HG02884 (cell line): ENCODE data around the gene DOHH.

Experiments
- ATAC-seq: cut with Tn5 transposase; IDR thresholded peaks from one replicate; pipeline ENCODE4 v1.9.1; 2021; ENCODE audit warnings: mild to moderate bottlenecking, moderate library complexity; ENCODE audit not compliant: unreplicated experiment

Gene DOHH

DNA sequence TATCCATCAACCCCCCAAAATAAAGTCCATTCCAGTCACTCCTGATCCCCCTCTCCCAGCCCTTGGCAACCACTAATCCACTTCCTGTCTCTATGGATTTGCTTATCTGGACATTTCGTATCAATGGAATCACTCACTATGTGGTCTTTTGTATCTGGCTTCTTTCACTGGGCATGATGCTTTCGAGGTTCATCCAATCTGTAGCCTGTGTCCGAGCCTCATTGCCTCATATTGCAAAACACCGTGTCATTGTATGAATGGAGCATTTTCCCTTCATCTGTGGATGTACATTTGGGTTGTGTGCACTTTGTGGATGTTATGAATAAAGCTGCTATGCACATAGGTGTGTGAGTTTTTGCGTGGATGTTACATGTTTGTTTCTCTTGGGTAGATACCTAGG is 4.3 kb upstream of the DOHH start:
- no peak for ATAC-seq

DNA sequence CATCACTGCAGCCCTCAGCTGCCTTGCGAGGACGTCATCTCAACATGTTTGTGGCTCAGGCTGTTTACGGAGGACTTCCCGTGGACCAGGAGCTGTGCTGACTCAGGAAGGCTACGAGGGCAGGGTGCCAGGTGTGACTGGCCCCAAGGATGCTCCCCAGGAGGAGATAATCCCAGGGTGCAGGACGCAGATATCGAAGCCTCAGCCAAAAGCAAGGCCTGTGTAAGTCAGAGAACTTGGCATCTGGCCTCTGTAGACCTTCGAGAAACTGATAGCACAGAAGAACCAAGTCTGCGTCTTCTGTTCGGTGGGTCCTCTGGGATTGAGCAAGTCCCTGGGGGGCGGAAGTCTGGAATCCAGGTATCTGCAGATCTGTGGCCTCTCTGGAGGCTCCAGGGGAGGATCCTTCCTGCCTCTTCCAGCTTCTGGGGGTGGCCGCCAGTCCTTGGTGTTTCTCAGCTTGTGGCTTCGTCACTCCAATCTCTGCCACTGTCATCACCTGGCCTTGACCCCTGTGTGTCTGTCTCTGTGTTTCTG is 2.6 kb upstream of the DOHH start:
- ATAC-seq = no peak

DNA sequence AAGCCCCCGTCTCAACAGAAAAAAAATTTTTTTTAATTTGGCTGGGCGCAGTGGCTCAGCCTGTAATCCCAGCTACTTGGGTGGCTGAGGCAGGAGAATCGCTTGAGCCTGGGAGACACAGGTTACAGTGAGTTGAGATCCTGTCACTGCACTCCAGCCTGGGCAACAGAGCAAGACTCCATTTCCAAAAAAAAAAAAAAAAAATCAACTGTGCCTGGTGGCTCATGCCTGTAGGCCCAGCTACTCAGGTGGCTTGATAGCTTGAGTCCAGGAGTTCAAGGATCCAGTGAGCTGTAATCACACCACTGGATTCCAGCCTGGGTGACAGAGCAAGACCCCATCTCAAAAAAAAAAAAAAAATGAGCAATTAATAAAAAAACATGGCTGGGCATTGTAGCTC is 1.3 kb upstream of the DOHH start:
- ATAC-seq = no peak

DNA sequence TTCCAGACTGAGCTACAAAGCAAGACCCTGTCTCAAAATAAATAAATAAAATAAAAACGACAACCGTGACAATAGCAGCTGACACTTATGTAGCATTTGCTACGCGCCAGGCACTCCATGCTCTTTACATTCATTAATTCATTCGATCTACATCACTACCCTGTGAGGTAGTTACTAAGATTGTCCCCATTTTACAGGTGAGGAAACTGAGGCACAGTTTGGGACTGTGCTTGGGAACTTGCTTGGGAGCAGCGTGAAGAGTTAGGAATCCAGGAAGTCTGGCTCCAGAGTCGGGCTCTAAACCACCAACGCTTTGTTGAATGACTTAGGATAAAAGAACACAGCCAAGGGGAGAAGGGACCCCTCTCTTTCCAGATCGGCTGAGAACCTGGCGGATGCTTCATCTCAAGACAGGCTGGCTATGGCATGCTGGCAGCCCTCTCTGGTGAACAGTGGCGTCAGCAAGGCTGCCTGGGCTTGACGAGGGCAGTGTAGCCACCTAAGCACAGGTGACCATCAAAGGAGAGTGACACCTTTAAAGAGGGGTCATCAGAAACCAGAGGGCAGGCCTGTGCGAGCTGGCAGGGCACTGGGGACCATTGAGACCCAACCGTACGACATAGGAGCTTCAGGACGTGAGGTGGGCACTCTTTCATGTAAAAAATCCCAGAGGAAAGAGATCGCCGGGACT is 591 bp downstream of the DOHH start:
- no peak for ATAC-seq

DNA sequence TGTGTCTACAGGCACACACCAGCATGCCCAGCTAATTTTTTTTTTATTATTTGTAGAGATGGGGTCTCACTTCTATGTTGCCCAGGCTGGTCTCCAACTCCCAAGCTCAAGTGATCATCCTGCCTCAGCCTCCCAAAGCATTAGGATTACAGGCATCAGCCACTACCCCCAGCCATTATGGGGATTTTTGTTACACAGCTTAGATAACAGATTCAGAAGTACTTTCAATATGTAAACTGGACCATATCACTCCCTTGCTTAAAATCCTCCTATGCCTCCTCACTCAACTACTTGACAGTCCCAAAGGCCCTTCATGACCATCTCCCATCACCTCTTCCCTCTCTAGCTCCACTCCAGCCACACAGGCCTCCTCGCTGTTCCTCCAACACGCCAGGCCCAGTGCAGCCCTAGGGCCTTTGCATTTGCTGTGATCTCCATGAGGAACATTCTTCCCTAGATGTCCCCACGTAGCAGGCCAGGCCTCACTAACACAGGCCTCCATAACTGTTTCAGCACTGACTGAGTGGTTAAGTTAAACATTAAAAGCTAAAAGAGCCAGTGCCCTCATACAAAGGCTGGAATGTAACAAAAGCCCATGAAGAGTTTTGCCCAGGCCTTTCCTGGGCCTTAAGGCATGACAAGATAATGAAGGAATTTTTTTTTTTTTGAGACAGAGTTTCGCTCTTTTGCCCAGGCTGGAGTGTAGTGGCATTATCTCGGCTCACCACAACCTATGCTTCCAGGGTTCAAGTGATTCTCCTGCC is 2.5 kb downstream of the DOHH start:
- no peak for ATAC-seq

DNA sequence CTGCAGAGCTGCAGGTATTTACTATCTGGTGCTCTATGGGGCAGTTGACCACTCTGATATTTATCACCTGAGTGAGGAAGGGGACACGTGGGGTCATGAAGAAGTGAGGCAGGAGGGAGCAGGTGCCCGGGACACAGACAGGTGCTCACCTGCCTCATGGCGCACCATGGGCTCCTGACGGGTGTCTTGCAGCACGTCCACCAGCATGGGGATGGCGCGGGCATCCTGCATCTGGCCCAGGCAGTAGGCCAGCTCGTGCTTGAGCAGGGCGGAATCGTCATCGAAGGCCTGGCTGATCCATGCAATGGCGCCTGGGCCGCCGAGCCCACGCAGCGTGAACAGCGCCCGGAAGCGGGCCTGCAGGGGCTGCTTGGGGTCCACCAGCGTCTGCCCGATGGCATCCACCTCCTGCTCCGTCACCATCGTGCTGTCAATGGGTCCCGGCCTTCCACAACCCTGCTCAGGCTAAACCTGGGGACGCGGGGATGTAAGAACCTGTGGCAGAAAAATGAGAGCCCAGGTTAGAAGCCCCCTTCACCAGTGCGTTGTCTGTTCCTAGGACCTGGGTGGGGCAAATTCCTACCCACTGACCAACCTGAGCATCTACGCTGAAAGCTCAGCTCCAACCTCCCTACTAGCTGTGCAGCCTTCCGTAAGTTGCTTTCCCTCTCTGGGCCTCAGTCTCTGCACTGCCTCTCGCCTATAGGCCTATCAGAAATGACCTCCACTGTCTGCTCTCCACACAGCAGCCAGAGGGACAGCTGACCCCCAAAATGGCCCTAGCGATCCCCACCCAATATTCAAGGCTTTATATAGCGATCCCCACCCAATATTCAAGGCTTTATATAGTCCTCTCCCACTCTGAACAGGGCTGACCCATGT is 3.8 kb downstream of the DOHH start:
- no peak for ATAC-seq

DNA sequence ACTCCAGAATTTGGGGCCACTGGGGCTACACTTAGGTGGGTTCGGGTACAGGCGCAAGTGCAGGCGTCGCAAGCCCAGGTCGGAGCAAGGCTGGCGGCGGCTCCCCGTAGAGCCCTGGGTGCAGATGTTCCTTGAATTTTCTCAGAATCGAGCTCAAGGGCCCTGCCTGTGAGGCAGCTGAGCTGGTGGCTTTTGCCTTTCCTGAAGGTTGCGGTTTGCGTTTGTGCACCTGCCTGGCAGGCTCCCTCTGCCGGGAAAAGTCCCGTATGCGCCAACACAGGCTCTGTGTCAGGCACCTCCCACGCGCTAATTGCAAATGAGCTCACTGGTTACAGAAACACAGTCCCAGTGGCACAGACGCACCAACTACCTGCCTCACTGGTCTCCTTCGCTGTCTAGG is 5.9 kb downstream of the DOHH start:
- no peak for ATAC-seq

DNA sequence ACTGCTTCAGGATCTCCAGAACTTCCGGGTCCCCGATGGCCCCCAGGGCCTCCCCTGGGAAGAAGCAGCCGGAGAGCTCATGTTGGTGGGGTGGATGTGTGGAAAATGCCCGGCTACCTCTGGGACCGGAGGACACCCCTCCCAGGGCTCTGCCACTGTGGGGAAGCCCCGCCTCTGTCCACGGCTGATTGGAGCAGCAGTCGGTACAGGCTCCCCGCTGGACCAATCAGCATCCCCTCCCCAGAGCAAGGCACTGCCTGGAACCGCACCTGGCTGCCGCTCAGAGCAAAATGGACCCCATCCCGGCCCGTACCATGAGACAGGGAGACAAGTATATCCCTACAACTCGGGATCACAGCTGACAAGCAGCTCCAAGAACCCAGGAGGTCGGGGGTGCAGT is 6.4 kb downstream of the DOHH start:
- ATAC-seq = no peak

DNA sequence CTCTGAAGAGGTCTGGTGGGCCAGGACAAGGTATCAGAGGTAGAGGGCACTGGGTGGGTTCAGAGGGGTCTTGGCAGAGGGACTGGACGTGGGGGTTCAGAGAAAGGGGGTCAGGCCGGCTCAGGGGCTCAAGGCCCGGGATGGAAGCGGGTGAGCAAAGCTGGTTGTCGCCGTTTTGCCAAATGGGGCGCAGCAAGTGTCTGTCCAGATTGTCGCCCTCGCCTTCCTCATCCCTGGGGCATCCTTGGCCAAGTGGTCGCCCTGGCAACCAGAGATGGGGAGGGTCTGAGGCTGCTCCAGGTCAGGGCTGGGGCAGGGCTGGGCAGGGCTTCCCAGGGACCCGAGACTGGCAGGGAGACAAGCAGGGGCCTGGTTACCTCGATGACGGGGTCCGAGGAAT is 6.8 kb downstream of the DOHH start:
- no peak for ATAC-seq

DNA sequence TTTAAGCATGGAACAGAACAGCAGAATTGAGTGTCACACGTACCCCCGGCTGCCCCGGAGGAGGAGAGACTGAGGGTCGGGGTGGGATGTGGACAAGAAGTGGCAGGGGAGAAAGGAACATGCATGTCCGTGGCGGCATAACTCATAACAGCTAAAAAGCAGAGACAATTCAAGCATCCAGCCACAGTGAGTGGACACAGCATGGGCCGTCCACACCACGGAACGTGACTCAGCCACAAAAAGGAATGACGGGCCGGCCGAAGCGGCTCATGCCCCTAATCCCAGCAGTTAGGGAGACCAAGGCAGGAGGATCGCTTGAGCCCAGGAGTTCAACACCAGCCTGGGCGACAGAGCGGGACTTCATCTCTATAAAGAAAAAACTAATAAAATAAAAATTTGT is 7.6 kb downstream of the DOHH start:
- ATAC-seq = no peak

DNA sequence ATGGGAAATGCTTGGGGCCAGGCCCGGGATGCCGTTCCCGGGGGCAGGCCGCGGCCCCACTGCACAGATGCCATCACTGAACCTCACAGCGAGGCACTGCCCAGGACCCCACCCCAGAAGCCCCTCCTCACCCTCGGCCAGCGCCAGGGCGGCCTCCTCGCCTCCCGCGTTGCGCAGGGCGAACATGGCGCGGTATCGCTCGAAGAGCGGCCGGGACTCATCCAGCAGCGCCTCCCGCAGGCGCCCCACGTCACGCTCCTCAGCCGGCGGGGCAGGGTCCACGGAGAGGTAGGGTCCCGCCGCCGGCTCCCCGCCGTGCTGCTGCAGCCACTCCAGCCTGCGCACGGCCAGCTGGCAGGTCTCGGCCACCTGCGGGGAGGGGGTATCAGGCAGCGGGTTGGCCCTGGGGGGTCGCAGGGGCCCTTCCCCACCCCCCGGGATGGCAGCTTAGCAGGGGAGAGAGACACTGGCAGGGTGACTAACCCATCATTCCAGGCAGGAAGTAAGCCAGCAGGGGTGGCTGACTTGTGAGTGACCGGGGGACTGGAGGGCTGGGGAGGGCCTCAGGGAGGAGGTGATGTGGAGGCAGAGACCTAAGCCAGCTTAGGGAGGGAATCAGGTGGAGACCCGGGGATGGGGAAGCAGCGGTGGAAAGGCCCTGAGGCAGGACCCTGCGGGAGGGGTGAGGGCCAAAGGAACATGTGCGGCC is 8.2 kb downstream of the DOHH start:
- ATAC-seq = no peak

DNA sequence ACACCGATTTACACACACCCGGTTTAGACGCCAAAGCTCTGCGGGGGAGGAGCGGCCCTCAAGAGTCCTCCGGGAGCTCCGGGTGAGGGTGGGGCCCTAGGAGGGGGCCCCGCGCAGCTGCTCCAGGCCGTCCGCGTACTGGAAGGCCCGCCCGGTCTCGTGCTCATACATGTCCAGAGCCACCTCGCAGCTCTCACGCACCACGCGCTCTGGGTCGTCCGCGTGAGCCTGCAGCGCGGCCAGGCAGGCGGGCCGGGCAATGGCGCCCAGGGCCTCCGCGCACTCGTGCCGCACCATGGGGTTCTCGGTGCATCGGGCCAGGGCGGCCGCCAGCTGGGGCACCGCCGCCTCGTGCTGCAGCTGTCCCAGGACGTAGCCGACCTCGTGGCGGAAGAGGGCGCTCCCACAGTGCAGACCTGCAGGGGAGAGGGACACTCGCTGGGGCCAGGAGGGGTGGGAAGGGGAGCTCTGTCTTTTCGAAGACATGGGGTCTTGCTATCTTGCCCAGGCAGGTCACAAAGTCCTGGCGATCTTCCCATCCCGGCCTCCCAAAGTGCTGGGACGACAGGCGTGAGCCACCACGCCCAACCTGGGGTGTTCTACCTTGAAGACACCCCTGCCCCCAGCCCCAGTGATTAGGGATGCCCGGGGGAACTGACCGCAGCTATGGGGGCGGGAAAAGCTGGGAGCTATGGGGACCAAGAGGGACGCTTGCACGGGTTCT is 8.9 kb downstream of the DOHH start:
- ATAC-seq = no peak

DNA sequence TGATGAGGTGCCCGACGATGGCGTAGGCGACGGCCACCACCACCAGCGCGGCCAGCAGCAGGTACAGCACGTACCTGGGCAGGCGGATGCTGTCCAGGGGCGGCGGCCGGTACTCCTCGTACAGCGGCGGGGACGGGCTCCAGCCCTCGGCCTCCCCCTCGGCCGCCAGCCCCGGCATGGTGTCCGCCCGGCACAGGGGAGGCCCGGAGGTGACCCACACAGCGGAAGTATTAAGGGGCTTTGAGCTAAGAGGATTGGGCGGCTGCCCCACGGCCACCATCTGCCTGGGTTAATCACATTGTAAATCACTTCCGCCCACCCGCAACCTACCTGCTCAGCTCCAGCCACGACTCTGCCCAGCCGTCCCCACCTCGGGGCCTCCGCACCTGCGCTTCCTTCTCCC is 17.2 kb downstream of the DOHH start, which contains the start of gene SMIM44:
TSS of gene SMIM44 (minus strand) at position 216 of the 403 bp plus-strand sequence. CDS start at position 178, 38 bp downstream.
- ATAC-seq = no peak

DNA sequence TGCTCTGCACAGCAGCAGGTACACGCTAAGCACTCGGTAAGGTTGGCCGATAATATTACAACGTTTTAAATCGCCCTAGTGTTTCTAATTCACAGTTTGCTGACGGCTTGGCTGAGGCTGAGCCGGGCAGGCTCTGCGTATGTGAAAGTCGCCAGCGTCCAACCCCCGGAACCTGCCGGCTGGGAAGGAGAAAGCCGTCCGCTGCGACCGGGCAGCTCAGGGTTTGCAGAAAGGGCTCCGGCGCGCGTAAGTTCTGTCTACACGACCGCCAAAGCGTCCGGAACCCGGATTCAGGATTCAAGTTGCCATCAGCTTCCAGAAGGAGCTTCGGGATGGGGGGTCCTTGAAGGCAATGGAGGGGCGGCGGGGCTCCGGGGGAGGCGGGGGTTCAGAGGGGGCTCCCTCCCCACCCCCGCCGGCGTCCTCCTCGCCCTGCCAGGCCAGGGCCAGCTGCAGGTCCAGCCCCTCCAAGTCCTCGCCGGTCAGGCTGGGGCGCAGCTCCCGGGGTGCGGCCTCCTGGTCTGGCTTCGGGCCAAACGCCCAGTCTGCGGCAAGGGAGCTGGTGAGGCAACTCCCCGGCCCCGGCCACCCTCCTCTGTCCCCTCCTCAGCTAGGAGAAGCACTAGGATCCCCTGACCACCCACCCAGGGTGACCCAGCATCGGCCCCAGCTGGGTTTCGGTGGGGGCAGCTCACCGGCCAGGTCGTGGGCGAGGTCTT is 17.8 kb downstream of the DOHH start:
- ATAC-seq = no peak

DNA sequence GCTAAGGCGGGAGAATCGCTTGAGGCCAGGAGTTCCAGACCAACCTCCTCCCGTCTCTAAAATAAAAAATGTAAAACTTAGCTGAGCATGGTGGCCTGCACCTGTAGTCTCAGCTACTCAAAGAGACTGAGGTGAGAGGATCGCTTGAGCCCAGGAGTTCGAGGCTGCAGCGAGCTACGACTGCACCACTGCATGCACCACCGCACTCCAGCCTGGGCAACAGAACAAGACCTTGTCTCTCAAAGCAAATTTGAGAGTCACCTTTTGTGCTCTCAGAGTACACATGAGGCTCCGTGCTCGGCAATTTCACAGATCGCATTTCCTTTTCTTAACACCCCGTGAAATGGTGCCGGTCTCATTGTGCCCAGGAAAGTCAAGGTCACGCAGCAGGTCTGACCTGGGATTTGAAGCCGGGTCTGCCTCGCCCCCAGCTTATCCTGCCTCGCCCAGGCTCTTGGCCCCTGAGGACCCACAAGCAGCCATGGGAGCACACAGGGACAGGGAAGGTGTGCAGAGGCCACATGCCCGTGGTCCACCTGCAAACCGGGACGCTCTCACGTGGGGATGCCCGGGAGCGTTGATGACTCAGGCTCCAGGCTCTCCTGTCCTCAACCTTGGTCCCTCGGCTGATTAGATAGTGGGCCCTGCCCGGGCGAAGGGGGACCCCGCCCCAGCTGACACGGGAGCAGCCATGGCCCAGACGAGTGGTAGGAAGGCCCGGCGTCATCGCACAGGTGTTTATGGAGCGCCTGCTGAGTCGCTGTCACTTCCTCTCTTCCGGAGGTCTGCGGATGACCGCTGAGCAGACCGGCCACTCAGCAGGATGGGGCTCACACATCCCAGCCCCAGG is 19.0 kb downstream of the DOHH start:
- ATAC-seq = no peak

DNA sequence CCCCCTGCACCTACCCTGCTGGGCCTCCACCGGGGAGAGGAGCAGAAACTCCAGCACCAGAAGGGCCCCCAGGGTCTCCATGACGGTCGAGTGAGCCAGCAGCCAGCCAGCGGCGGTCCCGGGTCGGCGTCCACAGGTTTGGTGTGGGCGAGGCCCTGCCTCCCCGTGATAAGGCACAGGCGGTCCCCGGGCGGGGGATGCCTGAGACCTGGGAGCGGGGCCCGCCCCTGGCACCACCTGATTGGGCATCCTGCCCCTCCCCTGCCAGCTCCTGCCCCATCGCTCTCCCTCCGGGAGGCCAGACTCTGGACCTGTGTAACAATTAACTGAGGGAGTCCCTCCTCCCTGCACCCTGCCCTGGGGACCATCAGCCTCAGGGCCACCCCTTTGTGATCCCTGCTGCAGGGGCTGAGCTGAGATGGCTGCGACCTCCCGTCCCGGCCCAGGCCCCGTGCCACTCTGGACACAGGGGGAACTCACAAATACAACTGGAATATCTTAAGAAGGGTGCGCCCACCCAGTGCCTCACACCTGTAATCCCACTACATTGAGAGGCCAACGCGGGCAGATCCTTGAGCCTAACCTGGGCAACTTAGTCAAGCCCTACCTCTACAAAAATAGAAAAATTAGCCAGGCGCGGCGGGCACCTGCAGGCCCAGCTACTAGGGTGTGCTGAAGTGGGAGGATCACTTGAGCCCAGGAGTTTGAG is 19.9 kb downstream of the DOHH start, which contains the start of gene SMIM24:
TSS of gene SMIM24 (minus strand) at position 143 of the 709 bp plus-strand sequence. CDS start at position 81, 62 bp downstream.
- ATAC-seq = no peak

DNA sequence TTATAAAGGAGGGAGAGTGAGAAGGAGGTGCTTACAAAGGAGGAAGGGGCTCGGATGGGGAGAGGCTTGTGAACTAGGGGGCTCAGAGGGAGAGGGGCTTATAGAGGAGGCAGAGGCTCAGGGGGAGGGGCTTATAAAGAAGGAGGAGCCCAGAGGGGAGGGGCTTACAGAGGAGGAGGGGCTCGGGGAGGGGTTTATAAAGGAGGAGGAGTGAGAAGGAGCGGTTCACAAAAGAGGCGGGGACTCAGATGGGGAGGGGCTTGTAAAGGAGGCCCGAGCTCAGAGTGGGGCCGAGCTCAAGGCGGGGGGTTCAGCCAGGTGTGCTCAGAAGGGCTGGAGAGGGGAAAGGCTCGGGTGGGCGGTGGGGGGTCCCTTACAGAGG is 20.6 kb downstream of the DOHH start:
- ATAC-seq = no peak
